DOHH2 (cell line): ENCODE data around the gene KIF3C.
"Not testable (repeated sequence)": the region's sequence is repeated elsewhere in the genome, so short reads cannot be mapped to it uniquely, and the experiment has no call there.

Experiments used
- CTCF ChIP-seq: fragments of 200-600 bp; sonication (generic); IDR thresholded peaks from one replicate; pipeline ENCODE4 v1.5.1; 2014; ENCODE audit warnings: antibody characterized with exemption, mild to moderate bottlenecking, low read depth, low read length; ENCODE audit not compliant: poor library complexity, severe bottlenecking
- EZH2phosphoT487 ChIP-seq: fragments of 200-600 bp; sonication (generic); IDR thresholded peaks from 2 replicates; pipeline ENCODE4 v1.6.1; 2017; ENCODE audit warnings: borderline replicate concordance, mild to moderate bottlenecking, antibody characterized with exemption, low read length, moderate library complexity, mixed read lengths

GRCh38 chr2:25958611-25959010, 23.7 kb downstream of the KIF3C start:
- not testable (repeated sequence) for TF ChIP-seq CTCF, EZH2phosphoT487
